Ascending aorta (tissue), 2 donors: ENCODE data around the gene ONECUT3. TPM values are rescaled to one million over a fixed set of nuclear protein-coding genes. Genes with fewer than 3 reads are reported as not detected.
"Not testable (repeated sequence)": the region's sequence is repeated elsewhere in the genome, so short reads cannot be mapped to it uniquely, and the experiment has no call there.

Experiments
- DNase-seq, 2 donors: peaks; one replicate each; pipeline ENCODE4 v3.0.0-alpha.2; 2019; ENCODE audit warnings: low spot score in 2 of 2
- H3K27ac ChIP-seq, 2 donors: fragments of 200-600 bp; sonication (generic); one replicate each; pipeline ENCODE4 v1.5.1; 2016 to 2017; ENCODE audit warnings: mild to moderate bottlenecking in 1 of 2
- H3K27me3 ChIP-seq: fragments of 200-600 bp; sonication (generic); one replicate; pipeline ENCODE4 v1.5.1; 2017
- H3K36me3 ChIP-seq, 2 donors: fragments of 200-600 bp; sonication (generic); one replicate each; pipeline ENCODE4 v1.5.1; 2016
- H3K4me1 ChIP-seq, 2 donors: fragments of 200-600 bp; sonication (generic); one replicate each; pipeline ENCODE4 v1.5.1; 2016 to 2017; ENCODE audit warnings: mild to moderate bottlenecking in 1 of 2
- H3K4me3 ChIP-seq, 2 donors: fragments of 200-600 bp; sonication (generic); one replicate each; pipeline ENCODE4 v1.5.1; 2016 to 2017; ENCODE audit warnings: mild to moderate bottlenecking in 1 of 2
- H3K9me3 ChIP-seq, 2 donors: fragments of 200-600 bp; sonication (generic); one replicate each; pipeline ENCODE4 v1.5.1; 2016
- CTCF ChIP-seq, 3 experiments: fragments of 200-600 bp in 2 of 3; fragments of 450-650 bp in 1 of 3; sonication (generic) in 2 of 3; IDR thresholded peaks; one replicate each; pipeline ENCODE4 v1.5.1; 2016 to 2019; ENCODE audit warnings: antibody characterized with exemption in 3 of 3, mild to moderate bottlenecking in 1 of 3, moderate library complexity in 1 of 3
- intact Hi-C: fragments of 100-400 bp; cut with DNase I; formaldehyde crosslinking; loops from one replicate; pipeline ENCODE4 v1.15.1; 2023
- total RNA-seq: library from RNA; depleted of rRNA; stranded (reverse); fragments of >200 nt; gene quantifications from one replicate; pipeline ENCODE4 v1.1.0, GENCODE V29; 2016

ONECUT3 gene
- not detected for total RNA-seq

DNA sequence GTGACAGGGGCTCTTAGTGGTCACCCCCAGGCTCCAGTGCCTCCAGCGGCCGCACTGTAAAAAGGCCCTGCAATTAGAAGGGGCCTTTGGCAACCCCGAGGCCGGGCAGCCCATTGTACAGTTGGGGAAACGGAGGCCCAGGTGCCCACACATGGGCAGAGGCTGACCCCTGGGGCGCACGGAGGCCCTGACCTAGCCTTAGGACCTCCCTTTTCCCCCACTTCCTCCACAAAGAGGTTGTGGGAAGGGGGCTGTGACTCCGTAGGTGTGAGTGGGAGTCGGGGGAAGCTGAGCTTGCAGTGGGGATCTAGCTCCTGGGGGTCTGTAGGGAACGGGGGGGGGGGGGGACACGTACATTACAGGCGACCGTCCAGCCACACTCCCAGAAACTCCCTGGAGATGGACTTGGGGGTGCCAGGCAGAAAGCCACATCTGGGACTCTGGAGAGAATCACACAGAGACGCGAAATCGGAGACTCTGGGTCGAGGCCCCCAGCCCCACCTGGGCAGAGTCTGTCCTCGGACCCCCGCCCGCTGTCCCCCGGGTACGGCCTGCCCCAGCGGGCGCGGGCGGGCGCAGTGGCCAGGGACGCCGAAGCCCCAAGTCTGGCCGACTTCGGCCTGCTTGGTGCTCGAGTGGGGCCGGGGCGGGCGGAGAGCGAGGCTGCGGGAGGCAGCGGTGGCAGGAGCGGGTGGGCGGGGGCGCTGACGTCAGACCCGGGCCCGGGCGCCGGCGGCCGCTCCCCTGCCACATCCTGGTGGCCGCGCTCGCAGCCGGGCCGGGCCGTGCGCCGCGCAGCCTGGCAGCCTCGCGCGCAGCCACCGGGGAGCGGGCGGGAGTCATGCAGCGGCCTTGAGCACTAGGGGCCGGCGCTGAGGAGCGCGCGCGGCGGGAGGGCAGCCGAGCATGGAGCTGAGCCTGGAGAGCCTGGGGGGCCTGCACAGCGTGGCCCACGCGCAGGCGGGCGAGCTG lies at the start of gene ONECUT3:
TSS of gene ONECUT3 (plus strand) at position 750 of the 972 bp plus-strand sequence. CDS start at position 907, 157 bp downstream.
- Histone ChIP-seq H3K27me3 (peaks cover 56% of the 10 kb centered on the region), H3K9me3 (no peaks in the 10 kb centered on the region), H3K4me3 (no peak within 1 kb of the TSS), H3K4me1 (peaks cover 9 to 19% of the 10 kb centered on the region in 2 donors), H3K27ac (no peak within 1 kb of the TSS), H3K36me3 (no peaks in the 10 kb centered on the region)
- DNase-seq: no peak
- TF ChIP-seq CTCF (IDR thresholded peaks at IDR 0.05): no peak
- intact Hi-C loops: no loop called here

- H3K27me3 ChIP-seq: peaks cover 5% of the 10 kb centered on the region
- H3K4me3 ChIP-seq: no peak overlapping the region
- H3K27ac ChIP-seq: no peak overlapping the region
- H3K36me3 ChIP-seq: no peaks in the 10 kb centered on the region
- H3K9me3 ChIP-seq: no peaks in the 10 kb centered on the region
- intact Hi-C loops: no loop called here
- no peaks in the 10 kb centered on the region for H3K4me1 ChIP-seq
- TF ChIP-seq CTCF (IDR thresholded peaks at IDR 0.05): no peak
- DNase-seq: no peak
Observed at GRCh38 chr19:1704339-1704738, 49.0 kb upstream of the ONECUT3 start.

DNA sequence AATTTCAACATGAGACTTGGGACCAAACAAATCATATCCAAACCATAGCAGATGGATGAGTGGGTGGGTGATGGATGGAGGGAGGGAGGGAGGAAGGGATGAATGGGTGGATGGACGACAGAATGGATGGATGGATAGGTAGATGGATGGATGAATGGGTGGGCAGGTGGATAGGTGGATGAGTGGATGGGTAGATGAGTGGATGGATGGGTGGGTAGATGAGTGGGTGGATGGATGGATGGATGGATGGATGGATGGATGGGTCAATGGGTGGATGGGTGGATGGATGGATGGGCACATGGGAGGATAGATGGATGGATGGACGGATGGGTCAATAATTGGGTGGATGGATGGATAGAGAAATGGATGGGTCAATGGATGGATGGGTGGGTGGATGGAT lies 47.9 kb upstream of the ONECUT3 start:
- H3K9me3 ChIP-seq: no peaks in the 10 kb centered on the region
- H3K36me3 ChIP-seq: no peaks in the 10 kb centered on the region
- no peaks in the 10 kb centered on the region for H3K27me3 ChIP-seq
- H3K4me3 ChIP-seq: no peak overlapping the region
- no peak for DNase-seq
- no peak for TF ChIP-seq CTCF (IDR thresholded peaks at IDR 0.05)
- H3K4me1 ChIP-seq: no peaks in the 10 kb centered on the region
- no peak overlapping the region for H3K27ac ChIP-seq
- intact Hi-C loops: no loop called here

- H3K4me1 ChIP-seq, H3K36me3 ChIP-seq, H3K27me3 ChIP-seq, H3K27ac ChIP-seq, intact Hi-C loops, DNase-seq, H3K4me3 ChIP-seq, H3K9me3 ChIP-seq: not testable (repeated sequence)
Observed at GRCh38 chr19:1706646-1707045, 46.7 kb upstream of the ONECUT3 start.

- no peak for TF ChIP-seq CTCF (IDR thresholded peaks at IDR 0.05)
- H3K27ac ChIP-seq: no peak overlapping the region
- no peak for DNase-seq
- H3K9me3 ChIP-seq: no peaks in the 10 kb centered on the region
- H3K4me3 ChIP-seq: no peak overlapping the region
- H3K4me1 ChIP-seq: no peaks in the 10 kb centered on the region
- intact Hi-C loops: no loop called here
- no peaks in the 10 kb centered on the region for H3K36me3 ChIP-seq
- H3K27me3 ChIP-seq: no peaks in the 10 kb centered on the region
Observed at GRCh38 chr19:1707240-1707639, 46.1 kb upstream of the ONECUT3 start.

- no peaks in the 10 kb centered on the region for H3K36me3 ChIP-seq
- DNase-seq: no peak
- intact Hi-C loops: no loop called here
- H3K9me3 ChIP-seq: no peaks in the 10 kb centered on the region
- H3K4me1 ChIP-seq: no peaks in the 10 kb centered on the region
- no peak overlapping the region for H3K4me3 ChIP-seq
- no peak for TF ChIP-seq CTCF (IDR thresholded peaks at IDR 0.05)
- no peak overlapping the region for H3K27ac ChIP-seq
- no peaks in the 10 kb centered on the region for H3K27me3 ChIP-seq
Observed at GRCh38 chr19:1713170-1713569, 40.1 kb upstream of the ONECUT3 start.
